ENCODE measurements around the gene KRT20. TPM values are rescaled to one million over a fixed set of nuclear protein-coding genes. Genes with fewer than 3 reads are reported as not detected.

KRT20 gene
- total RNA-seq, 1 donor from 2014 or later = not detected

DNA sequence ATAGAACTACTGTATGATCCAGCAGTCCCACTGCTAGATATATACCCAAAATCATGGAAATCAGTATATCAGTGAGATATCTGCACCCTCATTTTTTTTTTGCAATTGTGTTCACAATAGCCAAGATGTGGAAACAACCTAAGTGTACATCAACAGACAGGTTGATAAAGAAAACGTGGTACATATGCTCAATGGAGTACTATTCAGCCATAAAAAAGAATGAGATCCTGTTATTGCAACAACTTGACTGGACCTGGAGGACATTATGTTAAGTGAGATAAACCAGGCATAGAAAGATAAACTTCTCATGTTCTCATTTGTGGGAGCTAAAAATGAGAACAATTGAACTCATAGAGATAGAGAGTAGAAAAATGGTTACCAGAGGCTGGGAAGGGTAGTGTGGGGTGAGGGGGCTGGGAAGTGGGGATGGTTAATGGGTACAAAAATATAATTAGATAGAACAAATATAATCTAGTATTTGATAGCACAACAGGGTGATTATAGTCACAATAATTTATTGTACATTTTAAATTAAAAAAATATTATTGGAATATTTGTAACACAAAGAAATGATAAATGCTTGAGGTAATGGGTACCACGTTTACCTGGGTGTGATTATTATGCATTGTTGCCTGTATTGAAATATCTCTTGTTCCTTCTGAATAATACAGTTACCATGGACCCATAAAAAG is 54.8 kb downstream of the KRT20 start:
- TF ChIP-seq, protein P1, sequence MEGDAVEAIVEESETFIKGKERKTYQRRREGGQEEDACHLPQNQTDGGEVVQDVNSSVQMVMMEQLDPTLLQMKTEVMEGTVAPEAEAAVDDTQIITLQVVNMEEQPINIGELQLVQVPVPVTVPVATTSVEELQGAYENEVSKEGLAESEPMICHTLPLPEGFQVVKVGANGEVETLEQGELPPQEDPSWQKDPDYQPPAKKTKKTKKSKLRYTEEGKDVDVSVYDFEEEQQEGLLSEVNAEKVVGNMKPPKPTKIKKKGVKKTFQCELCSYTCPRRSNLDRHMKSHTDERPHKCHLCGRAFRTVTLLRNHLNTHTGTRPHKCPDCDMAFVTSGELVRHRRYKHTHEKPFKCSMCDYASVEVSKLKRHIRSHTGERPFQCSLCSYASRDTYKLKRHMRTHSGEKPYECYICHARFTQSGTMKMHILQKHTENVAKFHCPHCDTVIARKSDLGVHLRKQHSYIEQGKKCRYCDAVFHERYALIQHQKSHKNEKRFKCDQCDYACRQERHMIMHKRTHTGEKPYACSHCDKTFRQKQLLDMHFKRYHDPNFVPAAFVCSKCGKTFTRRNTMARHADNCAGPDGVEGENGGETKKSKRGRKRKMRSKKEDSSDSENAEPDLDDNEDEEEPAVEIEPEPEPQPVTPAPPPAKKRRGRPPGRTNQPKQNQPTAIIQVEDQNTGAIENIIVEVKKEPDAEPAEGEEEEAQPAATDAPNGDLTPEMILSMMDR (conservative IDR thresholded peaks at IDR 0.05) = no peak
- peaks cover 28% of the 10 kb centered on the region for H3K27me3 Mint-ChIP-seq (ENCODE audit: low read depth)
- H3K36me3 Mint-ChIP-seq (ENCODE audit: low read depth) = peaks cover 5% of the 10 kb centered on the region
- no peak for DNase-seq (ENCODE audit: low read depth, low spot score)
- no peak overlapping the region for H3K27ac Mint-ChIP-seq (ENCODE audit: unreplicated experiment)
- H3K9me3 Mint-ChIP-seq = peaks cover 4% of the 10 kb centered on the region
- H3K4me1 Mint-ChIP-seq = no peaks in the 10 kb centered on the region
- H3K4me3 Mint-ChIP-seq = no peak overlapping the region

DNA sequence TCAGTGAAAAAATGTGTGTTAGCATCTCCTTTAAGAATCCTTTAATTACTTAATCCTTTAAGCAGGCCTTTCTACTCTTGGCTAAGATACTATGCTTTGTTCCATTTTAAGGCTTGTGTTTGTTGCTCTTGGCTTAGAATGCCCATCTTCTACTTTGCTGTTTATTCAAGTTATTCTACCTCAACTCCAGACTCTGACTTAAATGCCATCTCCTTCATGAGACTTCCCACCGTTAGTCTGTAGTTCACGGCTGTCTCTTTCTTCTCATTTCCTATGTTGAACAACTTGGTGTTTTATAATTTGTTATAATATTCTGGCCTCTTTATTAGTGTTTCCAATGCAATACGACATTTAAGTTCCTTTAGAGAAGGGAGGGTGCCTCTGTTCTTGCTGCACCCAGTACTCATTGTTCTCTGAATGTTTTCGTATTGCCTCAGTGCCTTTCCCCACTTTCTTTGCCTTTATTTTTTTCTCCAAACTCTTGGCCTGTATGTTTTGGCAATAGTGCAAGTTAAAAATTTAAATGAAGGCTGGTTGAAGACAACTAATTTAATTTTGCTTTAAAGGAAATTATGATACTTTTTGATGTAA is 56.5 kb downstream of the KRT20 start:
- DNase-seq (ENCODE audit: low read depth, low spot score) = no peak
- no peak overlapping the region for H3K4me3 Mint-ChIP-seq
- no peaks in the 10 kb centered on the region for H3K4me1 Mint-ChIP-seq
- no peak overlapping the region for H3K27ac Mint-ChIP-seq (ENCODE audit: unreplicated experiment)
- peaks cover 39% of the 10 kb centered on the region for H3K27me3 Mint-ChIP-seq (ENCODE audit: low read depth)
- peaks cover 3% of the 10 kb centered on the region for H3K36me3 Mint-ChIP-seq (ENCODE audit: low read depth)
- TF ChIP-seq, protein P1 (conservative IDR thresholded peaks at IDR 0.05) = no peak
- peaks cover 4% of the 10 kb centered on the region for H3K9me3 Mint-ChIP-seq

DNA sequence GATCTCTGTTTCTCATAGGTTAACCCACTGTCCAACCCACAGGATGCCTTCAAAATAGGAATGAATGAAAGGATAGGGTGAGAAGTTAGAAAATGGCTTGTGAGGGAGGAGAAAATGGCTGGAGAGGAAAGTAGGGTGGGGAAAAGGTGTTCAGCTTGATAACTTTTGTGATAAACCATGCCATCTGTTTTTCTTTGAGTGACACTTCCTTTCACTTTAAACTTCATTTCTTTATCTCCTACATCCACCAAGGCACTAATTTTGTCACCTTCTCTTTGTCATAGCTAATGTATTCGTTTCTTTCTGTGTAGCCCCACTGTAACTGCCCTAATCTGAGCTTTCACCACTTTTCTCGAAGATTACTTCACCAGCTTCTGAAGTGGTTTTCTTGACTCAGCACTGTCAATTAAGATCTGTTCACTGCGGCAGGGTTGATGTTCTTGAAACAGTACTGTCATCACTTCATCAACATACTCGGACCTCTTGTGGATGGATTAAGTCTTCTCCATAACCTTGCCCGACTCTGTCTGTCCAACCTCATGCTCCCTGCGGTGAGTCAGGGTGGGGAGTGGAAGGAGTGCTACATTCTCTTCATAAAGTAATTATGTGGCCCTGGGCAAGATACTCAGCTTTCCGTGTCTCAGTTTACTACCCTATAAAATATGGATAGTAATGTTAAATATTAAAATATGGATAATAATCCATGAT is 57.1 kb downstream of the KRT20 start:
- Mint-ChIP-seq H3K4me1 (no peaks in the 10 kb centered on the region), H3K4me3 (no peak overlapping the region), H3K27me3 (ENCODE audit: low read depth) (peaks cover 41% of the 10 kb centered on the region), H3K36me3 (ENCODE audit: low read depth) (peaks cover 3% of the 10 kb centered on the region), H3K27ac (ENCODE audit: unreplicated experiment) (no peak overlapping the region), H3K9me3 (peaks cover 4% of the 10 kb centered on the region)
- TF ChIP-seq, protein P1 (conservative IDR thresholded peaks at IDR 0.05) = no peak
- DNase-seq (ENCODE audit: low read depth, low spot score) = no peak

Other genes with a start within 250 kb of the KRT20 start
- 205 and 240 TPM in 2 replicates for gene SMARCE1, start 237.4 kb downstream of the KRT20 start, total RNA-seq
- 0.23 TPM in 1 of 2 replicates, not detected in the other for gene KRT222, start 220.1 kb downstream of the KRT20 start, total RNA-seq
- not detected in 2 replicates for gene KRT24, start 181.5 kb downstream of the KRT20 start, total RNA-seq
- not detected in 2 replicates for gene KRT25, start 129.9 kb downstream of the KRT20 start, total RNA-seq
- gene KRT26, start 113.0 kb downstream of the KRT20 start, total RNA-seq = not detected in 2 replicates
- gene KRT27, start 102.7 kb downstream of the KRT20 start, total RNA-seq = not detected in 2 replicates
- gene KRT28, start 85.3 kb downstream of the KRT20 start, total RNA-seq = not detected in 2 replicates
- 33.2 and 39.1 TPM in 2 replicates for gene KRT10, start 62.6 kb downstream of the KRT20 start, total RNA-seq
- not detected in 2 replicates for gene KRT12, start 18.0 kb downstream of the KRT20 start, total RNA-seq
- not detected in 2 replicates for gene KRT23, start 52.4 kb upstream of the KRT20 start, total RNA-seq
- not detected in 2 replicates for gene KRT39, start 81.7 kb upstream of the KRT20 start, total RNA-seq
- not detected in 2 replicates for gene KRT40, start 99.1 kb upstream of the KRT20 start, total RNA-seq
- gene KRTAP3-3, start 108.9 kb upstream of the KRT20 start, total RNA-seq = not detected in 2 replicates
- gene KRTAP3-2, start 114.7 kb upstream of the KRT20 start, total RNA-seq = not detected in 2 replicates
- gene KRTAP3-1, start 123.9 kb upstream of the KRT20 start, total RNA-seq = not detected in 2 replicates
- gene KRTAP1-5, start 142.0 kb upstream of the KRT20 start, total RNA-seq = not detected in 2 replicates
- gene KRTAP1-4, start 145.0 kb upstream of the KRT20 start, total RNA-seq = not detected in 2 replicates
- gene KRTAP1-3, start 149.6 kb upstream of the KRT20 start, total RNA-seq = not detected in 2 replicates
- gene KRTAP1-1, start 156.2 kb upstream of the KRT20 start, total RNA-seq = not detected in 2 replicates
- gene KRTAP2-1, start 162.1 kb upstream of the KRT20 start, total RNA-seq = not detected in 2 replicates
- gene KRTAP2-2, start 170.0 kb upstream of the KRT20 start, total RNA-seq = not detected in 2 replicates
- not detected in 2 replicates for gene KRTAP2-3, start 174.9 kb upstream of the KRT20 start, total RNA-seq
- not detected in 2 replicates for gene KRTAP2-4, start 180.6 kb upstream of the KRT20 start, total RNA-seq
- not detected in 2 replicates for gene KRTAP4-7, start 198.9 kb upstream of the KRT20 start, total RNA-seq
- not detected in 2 replicates for gene KRTAP4-8, start 212.9 kb upstream of the KRT20 start, total RNA-seq
- gene KRTAP4-16, start 217.0 kb upstream of the KRT20 start, total RNA-seq = not detected in 2 replicates
- not detected in 2 replicates for gene KRTAP4-9, start 220.1 kb upstream of the KRT20 start, total RNA-seq
- not detected in 2 replicates for gene KRTAP4-11, start 233.1 kb upstream of the KRT20 start, total RNA-seq
- not detected in 2 replicates for gene KRTAP4-12, start 238.9 kb upstream of the KRT20 start, total RNA-seq

Data from neural crest cell (in vitro differentiated cells).